OCI-LY1 (cell line): Measurements from ENCODE around the gene RAB40B.

Source experiments
- H2AFZ ChIP-seq: fragments of 200-600 bp; sonication (generic), shearing (Covaris generic); 2 replicates; pipeline ENCODE4 v1.6.0; 2014; ENCODE audit warnings: antibody characterized with exemption, mild to moderate bottlenecking, low read length
- H3F3A ChIP-seq: fragments of 200-600 bp; sonication (generic), shearing (Covaris generic); 2 replicates; pipeline ENCODE4 v1.6.0; 2014; ENCODE audit warnings: mild to moderate bottlenecking, antibody characterized with exemption, low read length, moderate library complexity; ENCODE audit not compliant: insufficient read depth
- H3K27ac ChIP-seq: fragments of 200-600 bp; sonication (generic); 2 replicates; pipeline ENCODE4 v1.5.1; 2014; ENCODE audit warnings: low read length, mixed run types, mild to moderate bottlenecking, low read depth; ENCODE audit not compliant: poor library complexity, severe bottlenecking
- H3K27me3 ChIP-seq: fragments of 200-600 bp; sonication (generic); 2 replicates; pipeline ENCODE4 v1.6.0; 2014; ENCODE audit warnings: antibody characterized with exemption, mild to moderate bottlenecking, low read length, moderate library complexity; ENCODE audit not compliant: insufficient read depth
- H3K36me3 ChIP-seq: fragments of 200-600 bp; sonication (generic); 2 replicates; pipeline ENCODE4 v1.6.1; 2014; ENCODE audit warnings: mild to moderate bottlenecking, antibody characterized with exemption, low read length, moderate library complexity, mixed read lengths; ENCODE audit not compliant: insufficient read depth
- H3K4me1 ChIP-seq: fragments of 200-600 bp; sonication (generic); 2 replicates; pipeline ENCODE4 v1.5.1; 2014; ENCODE audit warnings: mild to moderate bottlenecking, low read length, moderate library complexity; ENCODE audit not compliant: insufficient read depth, severe bottlenecking
- H3K4me2 ChIP-seq: fragments of 200-600 bp; sonication (generic), shearing (Covaris generic); 2 replicates; pipeline ENCODE4 v1.6.1; 2014; ENCODE audit warnings: low read length
- H3K4me3 ChIP-seq: fragments of 200-600 bp; sonication (generic); 2 replicates; pipeline ENCODE4 v1.5.1; 2014; ENCODE audit warnings: low read length, low read depth, mild to moderate bottlenecking, mixed read lengths; ENCODE audit not compliant: poor library complexity, severe bottlenecking
- H3K79me2 ChIP-seq: fragments of 200-600 bp; shearing (Covaris generic); 2 replicates; pipeline ENCODE4 v1.6.1; 2016; ENCODE audit warnings: mixed run types, low read length, mixed read lengths; ENCODE audit not compliant: insufficient read depth
- H3K9ac ChIP-seq: fragments of 200-600 bp; sonication (generic), shearing (Covaris generic); 2 replicates; pipeline ENCODE4 v1.6.1; 2014; ENCODE audit warnings: mild to moderate bottlenecking, low read length, mixed read lengths
- H3K9me2 ChIP-seq: fragments of 200-600 bp; sonication (generic), shearing (Covaris generic); 2 replicates; pipeline ENCODE4 v1.6.1; 2014; ENCODE audit warnings: low read depth, mild to moderate bottlenecking, low read length, mixed read lengths
- H3K9me3 ChIP-seq: fragments of 200-600 bp; shearing (Covaris generic); 2 replicates; pipeline ENCODE4 v1.6.1; 2014; ENCODE audit warnings: low read length, mixed read lengths
- H4K20me1 ChIP-seq: fragments of 200-600 bp; sonication (generic), shearing (Covaris generic); 2 replicates; pipeline ENCODE4 v1.6.0; 2016; ENCODE audit warnings: mild to moderate bottlenecking, low read length; ENCODE audit not compliant: insufficient read depth
- CTCF ChIP-seq: fragments of 200-600 bp; sonication (generic), shearing (Covaris generic); IDR thresholded peaks from 2 replicates; pipeline ENCODE4 v1.5.1; 2017; ENCODE audit warnings: mild to moderate bottlenecking, antibody characterized with exemption, low read length, moderate library complexity, mixed read lengths
- EZH2 ChIP-seq: fragments of 200-600 bp; sonication (generic), shearing (Covaris generic); IDR thresholded peaks from 2 replicates; pipeline ENCODE4 v1.8.0; 2017; ENCODE audit warnings: borderline replicate concordance, mixed run types, mild to moderate bottlenecking, antibody characterized with exemption, low read length, moderate library complexity, mixed read lengths

Gene RAB40B

GRCh38 chr17:82665217-82665616 is 33.3 kb downstream of the RAB40B start:
- Histone ChIP-seq H2AFZ (no peak overlapping the region), H3K9me3 (no peaks in the 10 kb centered on the region), H3K4me3 (no peak overlapping the region), H3K79me2 (no peaks in the 10 kb centered on the region), H4K20me1 (no peaks in the 10 kb centered on the region), H3K4me1 (no peaks in the 10 kb centered on the region), H3K27me3 (no peaks in the 10 kb centered on the region; the same call in 1 of the 2 replicates), H3F3A (no peaks in the 10 kb centered on the region), H3K27ac (no peak overlapping the region), H3K9ac (no peak overlapping the region), H3K4me2 (no peak overlapping the region), H3K36me3 (no peaks in the 10 kb centered on the region; the same call in 1 of the 2 replicates), H3K9me2 (no peaks in the 10 kb centered on the region)
- TF ChIP-seq CTCF (no peak), EZH2 (no peak)

GRCh38 chr17:82664701-82665182 is 33.8 kb downstream of the RAB40B start:
- no peak overlapping the region for H2AFZ ChIP-seq
- H3K27me3 ChIP-seq = no peaks in the 10 kb centered on the region; the same call in 1 of the 2 replicates
- H3K9ac ChIP-seq = no peak overlapping the region
- H3K4me1 ChIP-seq = no peaks in the 10 kb centered on the region
- H3K79me2 ChIP-seq = no peaks in the 10 kb centered on the region
- H3K9me3 ChIP-seq = no peaks in the 10 kb centered on the region
- H3K9me2 ChIP-seq = no peaks in the 10 kb centered on the region
- H4K20me1 ChIP-seq = no peaks in the 10 kb centered on the region
- TF ChIP-seq EZH2 (no peak), CTCF (no peak)
- no peaks in the 10 kb centered on the region; the same call in 1 of the 2 replicates for H3K36me3 ChIP-seq
- H3K4me2 ChIP-seq = no peak overlapping the region
- H3K4me3 ChIP-seq = no peak overlapping the region
- no peak overlapping the region for H3K27ac ChIP-seq
- H3F3A ChIP-seq = no peaks in the 10 kb centered on the region

- H3K4me1 ChIP-seq = no peaks in the 10 kb centered on the region
- no peaks in the 10 kb centered on the region for H3F3A ChIP-seq
- H3K27ac ChIP-seq = no peak overlapping the region
- TF ChIP-seq CTCF (no peak), EZH2 (no peak)
- no peaks in the 10 kb centered on the region for H3K9me3 ChIP-seq
- no peaks in the 10 kb centered on the region for H3K79me2 ChIP-seq
- no peak overlapping the region for H3K4me2 ChIP-seq
- no peak overlapping the region for H2AFZ ChIP-seq
- H3K9me2 ChIP-seq = no peaks in the 10 kb centered on the region
- H3K4me3 ChIP-seq = no peak overlapping the region
- no peaks in the 10 kb centered on the region; the same call in 1 of the 2 replicates for H3K36me3 ChIP-seq
- no peaks in the 10 kb centered on the region; the same call in 1 of the 2 replicates for H3K27me3 ChIP-seq
- no peak overlapping the region for H3K9ac ChIP-seq
- H4K20me1 ChIP-seq = no peaks in the 10 kb centered on the region
These were observed 34.3 kb downstream of the RAB40B start for GRCh38 chr17:82664276-82664575.
